ENCODE results near the gene BMAL1. TPM values are rescaled to one million over a fixed set of nuclear protein-coding genes. Genes with fewer than 3 reads are reported as not detected.

The BMAL1 gene
- total and polyA plus RNA-seq, 2 of the 8 experiments (the other 6 are each of a cell fraction or from before 2014, with no cell fraction given), result 6.8 to 6.9 TPM

DNA sequence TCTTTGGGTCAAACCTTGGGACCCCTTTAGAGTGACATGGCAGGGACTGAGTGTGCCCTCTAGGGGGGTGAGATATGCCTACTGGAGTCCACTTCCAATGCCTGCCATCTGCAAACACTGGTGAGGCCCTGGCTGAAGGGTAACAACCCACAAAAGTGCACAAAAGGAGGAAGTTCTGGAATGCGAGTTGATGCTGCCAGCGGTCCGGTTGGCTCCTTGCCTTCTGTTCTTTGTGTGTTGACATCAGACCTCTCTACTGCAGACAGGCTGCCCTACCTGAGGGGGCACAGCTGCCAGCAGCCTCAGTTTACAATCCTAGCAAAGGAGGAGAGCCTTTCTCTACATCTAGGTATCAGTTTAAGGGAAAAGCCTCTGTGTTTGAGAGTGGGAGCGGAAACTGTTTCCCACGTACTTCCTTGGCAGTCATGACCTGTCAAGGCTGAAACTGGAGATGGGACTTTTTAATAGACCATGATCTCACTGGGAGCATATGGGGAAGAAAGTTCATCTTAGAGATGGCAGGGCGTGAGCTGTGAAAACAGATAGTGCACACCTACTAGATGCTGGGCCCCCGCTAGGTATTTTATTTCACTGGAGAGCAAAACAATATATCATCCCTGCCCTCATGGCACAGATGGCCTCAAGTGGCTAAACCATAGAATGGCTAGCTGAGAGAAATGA is 27.2 kb downstream of the BMAL1 start (continued):
- TF ChIP-seq, protein P1, sequence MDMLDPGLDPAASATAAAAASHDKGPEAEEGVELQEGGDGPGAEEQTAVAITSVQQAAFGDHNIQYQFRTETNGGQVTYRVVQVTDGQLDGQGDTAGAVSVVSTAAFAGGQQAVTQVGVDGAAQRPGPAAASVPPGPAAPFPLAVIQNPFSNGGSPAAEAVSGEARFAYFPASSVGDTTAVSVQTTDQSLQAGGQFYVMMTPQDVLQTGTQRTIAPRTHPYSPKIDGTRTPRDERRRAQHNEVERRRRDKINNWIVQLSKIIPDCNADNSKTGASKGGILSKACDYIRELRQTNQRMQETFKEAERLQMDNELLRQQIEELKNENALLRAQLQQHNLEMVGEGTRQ (IDR thresholded peaks at IDR 0.05; ENCODE audit: low read length), result no peak
- no peak for TF ChIP-seq ASH2L (IDR thresholded peaks at IDR 0.05; ENCODE audit: low read length)
- TF ChIP-seq CHD1 (IDR thresholded peaks at IDR 0.05; ENCODE audit: low read depth, low read length), result no peak
- TF ChIP-seq BCL11A (IDR thresholded peaks at IDR 0.05; ENCODE audit: low read depth in 2 of 2, low read length in 2 of 2), result no peak
- TF ChIP-seq JUN (IDR thresholded peaks at IDR 0.05; ENCODE audit: low read depth, low read length), result no peak
- no peak for TF ChIP-seq RAD21 (IDR thresholded peaks at IDR 0.05 in 1 of 2, conservative IDR thresholded peaks at IDR 0.05 in 1 of 2; ENCODE audit: low read depth in 2 of 2, low read length in 2 of 2)
- TF ChIP-seq CREB1 (IDR thresholded peaks at IDR 0.05), result no peak
- TF ChIP-seq EGR1 (IDR thresholded peaks at IDR 0.05; ENCODE audit: borderline replicate concordance, low read depth, low read length), result no peak

Data from H1 (cell line).